GM21447 (cell line): Measurements from ENCODE around the gene RASL12.
"Not testable (repeated sequence)": the region's sequence is repeated elsewhere in the genome, so short reads cannot be mapped to it uniquely, and the experiment has no call there.

Source experiments
- ATAC-seq: cut with Tn5 transposase; IDR thresholded peaks from one replicate; pipeline ENCODE4 v1.9.1; 2021; ENCODE audit not compliant: unreplicated experiment

The RASL12 gene

GRCh38 chr15:65057549-65057940, 10.2 kb downstream of the RASL12 start:
- no peak for ATAC-seq

- ATAC-seq, result no peak
Observed at GRCh38 chr15:65056868-65057548, 10.8 kb downstream of the RASL12 start.

DNA sequence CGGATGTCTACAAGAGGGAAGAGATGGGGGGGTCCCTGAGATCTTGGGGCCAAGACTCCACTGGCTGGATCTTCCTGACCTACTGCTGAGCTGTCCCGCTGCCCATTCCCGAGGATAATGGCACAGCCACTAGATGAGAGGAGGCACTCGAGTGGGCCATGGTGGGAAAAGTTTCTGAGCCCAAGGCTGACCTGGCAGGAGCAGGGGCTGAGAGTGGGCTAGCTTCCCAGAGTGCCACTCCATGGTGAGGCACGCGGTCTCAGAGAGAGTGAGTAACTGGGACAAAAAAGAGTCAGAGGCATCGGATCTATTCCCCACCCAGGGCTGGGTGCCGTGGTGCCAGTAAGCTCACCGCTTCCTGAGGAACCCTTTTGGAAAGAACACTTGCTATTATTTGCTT, 11.7 kb downstream of the RASL12 start:
- no peak for ATAC-seq

GRCh38 chr15:65055201-65055870, 12.5 kb downstream of the RASL12 start:
- no peak for ATAC-seq

DNA sequence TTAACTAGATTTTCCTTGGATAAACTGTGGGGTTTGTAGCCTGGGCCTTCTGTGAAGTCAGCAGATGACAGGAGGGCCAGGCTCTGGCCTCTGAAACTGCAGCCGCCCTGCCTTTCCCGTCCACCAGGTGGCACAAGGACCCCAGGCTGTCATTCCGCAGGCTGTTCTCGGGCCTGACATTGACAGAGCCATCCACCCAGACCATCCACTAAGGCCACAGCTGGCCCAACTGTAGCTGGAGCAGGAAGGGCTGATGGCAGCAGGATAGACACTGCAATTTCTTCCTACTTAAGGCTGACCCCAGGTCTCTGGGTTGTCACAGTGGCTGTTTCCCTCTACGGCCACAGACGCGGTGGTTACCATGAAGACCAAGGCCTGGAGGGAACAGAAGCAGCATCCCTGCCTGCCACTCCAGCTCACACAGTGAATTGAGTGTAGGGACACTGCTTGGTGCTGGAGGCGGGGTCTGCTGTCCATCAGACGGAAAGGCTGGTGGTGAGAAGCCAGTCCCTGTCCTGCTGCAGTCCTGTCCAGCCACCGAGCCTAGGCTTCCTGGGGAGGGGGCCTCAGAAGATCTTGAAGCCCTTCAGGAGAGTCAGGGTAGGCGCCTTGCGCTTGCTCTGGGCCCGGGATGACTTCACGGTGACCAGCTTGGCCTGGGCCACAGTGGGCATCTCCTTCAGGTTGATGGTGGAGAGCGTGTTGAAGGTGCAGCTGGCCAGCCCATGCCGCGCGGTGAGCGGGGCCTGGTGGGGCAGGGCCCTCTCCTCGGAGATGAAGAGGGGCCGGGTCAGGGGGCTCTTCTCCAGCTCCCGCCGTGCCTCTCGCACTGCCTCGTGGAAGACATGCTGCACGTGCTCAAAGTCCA, 13.2 kb downstream of the RASL12 start:
- no peak for ATAC-seq

- ATAC-seq, result no peak
Observed at GRCh38 chr15:65052956-65053355, 14.8 kb downstream of the RASL12 start.

DNA sequence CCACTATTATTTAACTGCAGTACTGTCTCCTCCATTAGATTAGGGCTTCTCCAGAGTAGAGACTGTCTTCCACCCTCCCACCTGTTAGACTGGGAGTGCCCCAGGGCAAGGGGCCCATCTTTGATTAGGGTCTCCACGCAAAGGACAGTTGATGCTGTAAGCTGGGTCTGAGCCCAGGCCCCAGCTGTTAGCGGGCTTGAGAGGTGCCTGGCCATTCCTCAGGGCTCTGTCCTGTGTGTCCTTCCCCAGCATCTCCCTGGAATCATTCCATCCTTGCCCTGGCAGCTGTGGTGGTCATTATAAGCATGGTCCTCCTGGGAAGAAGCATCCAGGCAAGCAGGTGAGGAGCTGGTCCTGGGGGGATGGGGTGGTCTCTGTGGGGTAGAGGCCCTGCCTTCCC, 16.5 kb downstream of the RASL12 start:
- no peak for ATAC-seq

GRCh38 chr15:65050270-65050669, 17.5 kb downstream of the RASL12 start:
- ATAC-seq, result no peak

GRCh38 chr15:65049418-65049840, 18.4 kb downstream of the RASL12 start:
- peak; percentile 89 for ATAC-seq

GRCh38 chr15:65048241-65048640, 19.6 kb downstream of the RASL12 start:
- ATAC-seq, result no peak

GRCh38 chr15:65044724-65045481, 22.9 kb downstream of the RASL12 start, which contains the start of gene SLC51B:
SLC51B (plus strand) TSS chr15:65045387; CDS start chr15:65050005, 4,618 bp downstream.
- ATAC-seq, result no peak

DNA sequence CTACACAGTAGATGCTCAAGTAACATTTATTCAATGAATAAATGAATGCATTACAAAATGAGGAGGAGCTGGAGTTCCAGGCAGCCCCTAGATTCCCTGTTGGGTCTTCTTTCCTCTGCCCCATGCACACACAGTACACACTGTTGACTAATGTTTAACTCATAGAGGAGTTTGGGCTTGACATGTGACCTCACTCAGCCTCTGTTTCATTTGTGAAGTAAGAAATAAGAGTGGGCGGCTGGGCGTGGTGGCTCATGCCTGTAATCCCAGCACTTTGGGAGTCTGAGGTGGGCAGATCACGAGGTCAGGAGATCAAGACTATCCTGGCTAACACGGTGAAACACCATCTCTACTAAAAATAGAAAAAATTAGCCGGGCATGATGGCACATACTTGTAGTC, 23.6 kb downstream of the RASL12 start:
- ATAC-seq, result not testable (repeated sequence)

DNA sequence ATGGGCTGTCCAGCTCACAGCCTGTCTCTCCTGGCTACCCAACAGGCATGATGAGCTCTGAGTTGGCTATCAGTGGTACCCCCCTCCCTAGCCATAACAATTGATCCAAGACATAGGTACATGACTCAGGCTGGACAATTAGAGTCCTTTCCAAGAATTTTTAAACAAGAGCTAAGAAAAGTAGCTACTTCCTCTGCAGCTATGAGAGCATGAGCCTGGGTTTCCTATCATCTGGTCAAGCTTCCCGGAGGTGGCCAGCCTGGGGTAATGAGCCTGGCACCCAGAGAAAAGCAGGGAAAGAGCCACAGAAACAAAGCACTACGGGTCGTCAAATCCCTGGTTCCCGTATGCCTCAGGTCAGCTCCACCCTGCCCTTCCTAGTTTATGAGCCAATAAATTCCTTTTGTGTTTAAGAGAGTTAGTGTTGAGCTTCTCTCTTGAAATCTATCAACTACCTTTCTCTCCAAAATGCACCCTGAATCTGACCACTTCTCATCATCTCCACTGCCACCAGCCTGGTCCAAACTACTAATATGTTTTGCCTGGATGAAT, 24.9 kb downstream of the RASL12 start:
- no peak for ATAC-seq

DNA sequence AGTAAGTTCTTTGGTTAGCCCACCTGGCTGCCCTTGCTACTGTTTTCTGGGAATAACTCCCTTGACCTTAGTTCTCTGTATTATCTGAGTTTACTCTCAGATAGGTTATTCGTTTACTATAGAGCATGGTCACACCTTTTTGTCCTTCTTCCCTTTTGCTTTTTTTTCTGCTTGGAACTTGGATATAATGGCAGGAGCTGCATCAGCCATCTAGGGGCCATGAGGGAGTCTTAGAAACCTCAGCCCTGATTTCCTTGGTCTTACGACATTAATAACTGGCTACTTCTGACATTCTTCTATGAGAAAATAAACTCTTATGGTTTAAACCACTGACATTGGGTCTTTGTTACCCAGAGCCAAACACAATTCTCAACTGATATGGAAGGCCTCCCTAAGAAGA, 26.0 kb downstream of the RASL12 start:
- no peak for ATAC-seq

- ATAC-seq, result no peak
Observed at GRCh38 chr15:65040461-65040860, 27.3 kb downstream of the RASL12 start.

DNA sequence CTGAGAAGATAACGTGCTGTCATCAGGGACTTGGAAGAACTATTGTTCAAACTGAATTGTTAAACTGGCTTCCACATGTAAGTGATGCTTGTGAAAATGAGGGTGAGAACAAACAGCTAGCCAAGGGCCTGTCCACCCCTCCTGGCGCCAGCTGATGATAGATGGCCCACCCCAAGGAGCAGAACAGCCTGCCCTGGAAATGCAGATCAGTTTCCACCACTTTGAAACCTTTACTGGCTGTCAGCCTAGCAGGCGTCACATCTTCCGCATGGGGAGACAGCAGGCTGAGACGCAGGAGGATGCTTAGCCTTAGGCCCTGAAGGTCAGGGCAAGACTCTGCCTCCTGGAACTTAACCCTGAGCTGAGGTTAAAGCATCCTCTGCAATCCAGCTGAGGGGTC, 29.0 kb downstream of the RASL12 start:
- ATAC-seq, result no peak

DNA sequence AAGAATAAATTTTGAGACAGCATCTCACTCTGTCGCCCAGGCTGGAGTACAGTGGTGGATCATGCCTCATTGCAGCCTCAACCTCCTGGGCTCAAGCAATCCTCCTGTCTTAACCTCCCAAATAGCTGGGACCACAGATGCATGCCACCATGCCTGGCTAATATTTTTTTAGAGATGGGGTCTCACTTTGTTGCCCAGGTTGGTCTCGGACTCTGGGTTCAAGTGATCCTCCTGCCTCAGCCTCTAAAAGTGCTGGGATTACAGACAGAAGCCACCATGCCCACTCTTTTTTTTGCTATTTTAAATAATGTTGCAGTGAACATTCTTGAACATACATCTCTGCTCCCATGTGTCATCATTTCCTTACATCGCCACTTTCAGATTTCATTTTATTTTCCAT, 29.4 kb downstream of the RASL12 start:
- ATAC-seq, result no peak

- no peak for ATAC-seq
Observed at GRCh38 chr15:65037309-65037708, 30.5 kb downstream of the RASL12 start.

GRCh38 chr15:65034719-65035118, 33.1 kb downstream of the RASL12 start:
- ATAC-seq, result no peak

GRCh38 chr15:65033659-65034269, 34.0 kb downstream of the RASL12 start:
- ATAC-seq, result no peak
